Subcutaneous adipose tissue (tissue), 4 donors: Measurements from ENCODE around the gene RRAD. TPM values are rescaled to one million over a fixed set of nuclear protein-coding genes. Genes with fewer than 3 reads are reported as not detected.

ENCODE experiments used
- CTCF ChIP-seq: fragments of 450-650 bp; IDR thresholded peaks from one replicate; pipeline ENCODE4 v1.5.1; 2016; ENCODE audit warnings: low read depth, mild to moderate bottlenecking, control low read depth, antibody characterized with exemption, moderate library complexity
- total RNA-seq, 4 donors: library from RNA; depleted of rRNA; stranded (reverse); fragments of >200 nt; gene quantifications; one replicate each; pipeline ENCODE4 v1.1.0, GENCODE V29; 2016

Gene RRAD
- total RNA-seq, 4 donors from 2014 or later, result 2.4 to 15.9 (median 9.8) TPM

GRCh38 chr16:66952430-66953110 lies 27.2 kb upstream of the RRAD start:
- TF ChIP-seq CTCF, result no peak

- no peak for TF ChIP-seq CTCF
These were observed 25.8 kb upstream of the RRAD start for GRCh38 chr16:66950971-66951790.

GRCh38 chr16:66950437-66950836 lies 25.1 kb upstream of the RRAD start:
- TF ChIP-seq CTCF, result no peak

- TF ChIP-seq CTCF, result no peak
These were observed 24.1 kb upstream of the RRAD start for GRCh38 chr16:66949472-66949871.

GRCh38 chr16:66948837-66949225 lies 23.5 kb upstream of the RRAD start:
- no peak for TF ChIP-seq CTCF

- TF ChIP-seq CTCF, result no peak
These were observed 22.9 kb upstream of the RRAD start for GRCh38 chr16:66948134-66948836.
